Psoas muscle (tissue), 8 donors: ENCODE results near the gene MTERF1. TPM values are rescaled to one million over a fixed set of nuclear protein-coding genes. Genes with fewer than 3 reads are reported as not detected.
"Not testable (repeated sequence)": the region's sequence is repeated elsewhere in the genome, so short reads cannot be mapped to it uniquely, and the experiment has no call there.

Experiments used
- ATAC-seq, 4 donors: fragments of 200-7000 bp; cut with Tn5 transposase; one replicate each; pipeline ENCODE4 v1.9.1; 2020; ENCODE audit warnings: moderate library complexity in 3 of 4, mild to moderate bottlenecking in 2 of 4
- DNase-seq, 2 donors: peaks; one replicate each; pipeline ENCODE4 v3.0.0-alpha.2; 2020
- H3K27ac ChIP-seq: fragments of 200-600 bp; one replicate; pipeline ENCODE4 v1.8.0; 2022
- H3K27me3 ChIP-seq, 3 donors: fragments of 200-600 bp in 1 of 3; one replicate each; pipeline versions ENCODE4 v1.6.1 to v1.8.0; 2013 to 2022; ENCODE audit warnings: low read length in 2 of 3, mild to moderate bottlenecking in 2 of 3, moderate library complexity in 1 of 3; ENCODE audit not compliant: insufficient read depth in 3 of 3
- H3K36me3 ChIP-seq, 2 donors: fragments of 200-600 bp in 1 of 2; one replicate each; pipeline versions ENCODE4 v1.6.1 to v1.8.0; 2013 to 2022; ENCODE audit warnings: low read depth in 1 of 2, mild to moderate bottlenecking in 1 of 2, moderate library complexity in 1 of 2; ENCODE audit not compliant: insufficient read depth in 1 of 2
- H3K4me1 ChIP-seq: fragments of 200-600 bp; one replicate; pipeline ENCODE4 v1.8.0; 2022
- H3K4me3 ChIP-seq: fragments of 200-600 bp; one replicate; pipeline ENCODE4 v1.8.0; 2022; ENCODE audit warnings: mild to moderate bottlenecking
- H3K9me3 ChIP-seq: fragments of 200-600 bp; one replicate; pipeline ENCODE4 v1.8.0; 2022
- CTCF ChIP-seq: fragments of 200-600 bp; IDR thresholded peaks from one replicate; pipeline ENCODE4 v1.8.0; 2022; ENCODE audit warnings: antibody characterized with exemption
- whole genome bisulfite sequencing, 3 donors: extraction: QIAGEN DNeasy Blood & Tissue Kit; methylation state at CpG; one replicate each; pipeline versions ENCODE4 v1.1.6 to v1.1.7; 2013; 5-methylcytosine and 5-hydroxymethylcytosine counted together
- intact Hi-C, 2 donors: fragments of 100-400 bp; cut with DNase I; formaldehyde crosslinking; loops; one replicate each; pipeline versions ENCODE4 v1.11.0 to v1.14.2; 2022
- polyA plus RNA-seq, 3 donors: library from polyadenylated mRNA; stranded (reverse); fragments of 200-250 nt; gene quantifications; one replicate each; pipeline ENCODE4 v1.2.3, GENCODE V29; 2013
- total RNA-seq, 4 donors: library from RNA; stranded (reverse); fragmentation: NEBNext Ultra II Directional in 2 of 4; extraction: Animal tissue kit (Norgen Biotek cat#: 25700) in 2 of 4; gene quantifications; one replicate each; pipeline versions ENCODE4 v1.2.1 to v1.2.4, GENCODE V29; 2021 to 2023
- donor health status: healthy with polysubstance abuse.
- donor health status: DM: no; HTN: no; CAD: no; lungs with moderate emphysema.
- donor health status: Bipolar disorder and iron deficiency.
- donor health status: healthy.
- donor health status: DM: yes; HTN: yes; CAD: no.
- donor health status: DM: no; HTN: no; CAD: no.
- donor health status: DM: no; HTN: no; CAD: no.
- donor health status: DM: yes; HTN: yes; CAD: no.

MTERF1 gene
- total and polyA plus RNA-seq, 7 donors, result 5.0 to 18.2 (median 7.1) TPM

DNA sequence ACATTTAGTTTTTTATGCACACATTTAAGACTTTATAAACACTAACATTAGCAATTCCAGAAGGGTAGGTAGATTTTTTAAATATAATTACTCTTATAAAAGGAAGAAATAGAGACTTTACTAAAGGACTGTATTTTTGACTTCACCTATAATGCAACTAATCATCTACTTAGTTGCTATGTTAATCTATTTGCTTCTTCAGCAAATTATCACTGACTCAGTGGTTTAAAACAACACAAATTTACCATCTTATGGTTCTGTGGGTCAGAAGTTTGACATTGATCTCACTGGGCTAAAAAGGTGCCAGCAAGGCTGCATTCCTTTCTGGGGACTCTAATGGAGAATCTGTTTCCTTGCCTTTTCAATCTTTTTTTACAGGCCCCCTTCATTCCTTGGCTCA lies 7.6 kb downstream of the MTERF1 start:
- intact Hi-C loops, result no loop called here
- Histone ChIP-seq H3K27ac (no peak overlapping the region), H3K4me3 (no peak overlapping the region), H3K4me1 (no peaks in the 10 kb centered on the region), H3K36me3 (peaks cover 0 to 30% of the 10 kb centered on the region in 2 donors), H3K9me3 (no peaks in the 10 kb centered on the region), H3K27me3 (no peaks in the 10 kb centered on the region)
- ATAC-seq (no peak), DNase-seq (no peak)
- no peak for TF ChIP-seq CTCF

DNA sequence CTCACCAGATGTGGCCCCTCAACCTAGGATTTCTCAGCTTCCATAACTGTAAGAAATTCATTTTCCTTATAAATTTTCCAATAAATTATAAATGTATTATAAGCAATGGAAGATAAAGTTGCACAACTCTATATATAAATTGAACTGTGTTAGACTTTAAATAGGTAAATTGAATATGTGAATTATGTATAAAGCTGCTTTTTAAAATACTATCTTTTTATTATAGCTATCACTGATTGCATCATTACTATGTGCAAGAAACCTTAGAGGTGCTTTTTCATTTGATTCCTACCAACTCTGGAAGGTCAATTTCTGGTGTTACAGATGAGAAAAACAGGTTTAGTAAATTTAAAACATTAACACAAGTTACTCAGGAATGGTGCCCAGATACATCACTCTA lies 8.4 kb downstream of the MTERF1 start:
- DNase-seq, result no peak
- peaks cover 0 to 29% of the 10 kb centered on the region in 2 donors for H3K36me3 ChIP-seq
- no peak for TF ChIP-seq CTCF
- no peak overlapping the region for H3K4me3 ChIP-seq
- intact Hi-C loops, result no loop called here
- no peaks in the 10 kb centered on the region for H3K4me1 ChIP-seq
- no peaks in the 10 kb centered on the region for H3K9me3 ChIP-seq
- H3K27me3 ChIP-seq, result no peaks in the 10 kb centered on the region
- no peak overlapping the region for H3K27ac ChIP-seq
- ATAC-seq, result no peak

GRCh38 chr7:91869661-91870060 lies 10.8 kb downstream of the MTERF1 start:
- TF ChIP-seq CTCF, result no peak
- 82 to 97% (median 86%) methylated on average over 1 of the region's 1 CpG for WGBS, 3 donors

GRCh38 chr7:91866599-91867148 lies 13.8 kb downstream of the MTERF1 start:
- no peak for TF ChIP-seq CTCF
- no peak for ATAC-seq
- Histone ChIP-seq H3K27me3 (no peaks in the 10 kb centered on the region), H3K36me3 (no peaks in the 10 kb centered on the region), H3K4me3 (no peak overlapping the region), H3K4me1 (no peaks in the 10 kb centered on the region), H3K9me3 (no peaks in the 10 kb centered on the region), H3K27ac (no peak overlapping the region)
- 40 to 62% (median 46%) methylated on average over 2 of the region's 2 CpGs for WGBS, 3 donors
- no peak for DNase-seq
- intact Hi-C loops, result no loop called here

More at GRCh38 chr7:91869661-91870060, 10.8 kb downstream of the MTERF1 start:
- Histone ChIP-seq H3K36me3 (peaks cover 0 to 12% of the 10 kb centered on the region in 2 donors), H3K9me3 (no peaks in the 10 kb centered on the region), H3K4me3 (no peak overlapping the region), H3K4me1 (no peaks in the 10 kb centered on the region), H3K27ac (no peak overlapping the region), H3K27me3 (no peaks in the 10 kb centered on the region)
- ATAC-seq (no peak), DNase-seq (no peak)
- intact Hi-C loops, result no loop called here

GRCh38 chr7:91865511-91865910 lies 15.0 kb downstream of the MTERF1 start:
- WGBS, 3 donors, result 89 to 98% (median 91%) methylated on average over 2 of the region's 2 CpGs
- Histone ChIP-seq H3K36me3 (no peaks in the 10 kb centered on the region), H3K4me3 (no peak overlapping the region), H3K27me3 (no peaks in the 10 kb centered on the region), H3K27ac (no peak overlapping the region), H3K9me3 (no peaks in the 10 kb centered on the region), H3K4me1 (no peaks in the 10 kb centered on the region)
- DNase-seq, result no peak
- ATAC-seq, result no peak
- no peak for TF ChIP-seq CTCF
- intact Hi-C loops, result no loop called here

DNA sequence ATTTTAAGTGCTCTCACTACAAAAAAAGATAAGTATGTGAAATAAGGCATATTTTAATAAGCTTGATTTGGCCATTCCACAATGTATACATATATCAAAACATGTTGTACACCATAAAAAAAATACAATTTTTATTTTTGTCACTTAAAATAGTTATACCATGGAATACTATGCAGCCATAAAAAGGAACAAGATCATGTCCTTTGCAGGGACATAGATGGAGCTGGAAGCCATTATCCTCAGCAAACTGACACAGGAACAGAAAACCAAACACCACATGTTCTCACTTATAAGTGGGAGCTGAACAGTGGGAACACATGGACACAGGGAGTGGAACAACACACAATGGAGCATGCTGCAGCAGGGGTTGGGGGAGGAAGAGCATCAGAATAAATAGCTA lies 15.9 kb downstream of the MTERF1 start:
- DNase-seq, ATAC-seq, intact Hi-C loops, H3K9me3 ChIP-seq, H3K27me3 ChIP-seq, H3K4me3 ChIP-seq, H3K36me3 ChIP-seq, H3K27ac ChIP-seq, H3K4me1 ChIP-seq: not testable (repeated sequence)
